Breast epithelium (tissue), 4 donors: ENCODE results near the gene ZNF816. TPM values are rescaled to one million over a fixed set of nuclear protein-coding genes. Genes with fewer than 3 reads are reported as not detected.
"Not testable (repeated sequence)": the region's sequence is repeated elsewhere in the genome, so short reads cannot be mapped to it uniquely, and the experiment has no call there.

ENCODE experiments used
- DNase-seq, 2 donors: peaks; one replicate each; pipeline ENCODE4 v3.0.0-alpha.2; 2019; ENCODE audit warnings: low spot score in 2 of 2
- H3K27ac ChIP-seq, 2 donors: fragments of 200-600 bp; sonication (generic) in 1 of 2; one replicate each; pipeline ENCODE4 v1.5.1; 2016 to 2019; ENCODE audit warnings: mild to moderate bottlenecking in 1 of 2
- H3K27me3 ChIP-seq, 2 donors: fragments of 200-600 bp; sonication (generic) in 1 of 2; one replicate each; pipeline versions ENCODE4 v1.5.1 to v1.6.0; 2017 to 2019; ENCODE audit warnings: control low read depth in 1 of 2, mild to moderate bottlenecking in 1 of 2
- H3K36me3 ChIP-seq: fragments of 200-600 bp; one replicate; pipeline ENCODE4 v1.5.1; 2019
- H3K4me1 ChIP-seq, 2 donors: fragments of 200-600 bp; sonication (generic); one replicate each; pipeline ENCODE4 v1.5.1; 2016 to 2019; ENCODE audit warnings: control low read depth in 1 of 2
- H3K4me3 ChIP-seq, 3 donors: fragments of 200-600 bp; sonication (generic); 1 replicate in 2 of 3; 2 replicates in 1 of 3; pipeline ENCODE4 v1.5.1; 2016 to 2019; ENCODE audit warnings: mild to moderate bottlenecking in 3 of 3, moderate library complexity in 2 of 3
- H3K9me3 ChIP-seq, 2 donors: fragments of 200-600 bp; sonication (generic) in 1 of 2; one replicate each; pipeline ENCODE4 v1.5.1; 2016 to 2019; ENCODE audit warnings: control low read depth in 1 of 2
- POLR2A ChIP-seq: fragments of 450-650 bp; IDR thresholded peaks from one replicate; pipeline ENCODE4 v1.6.1; 2016; ENCODE audit warnings: antibody characterized with exemption, mild to moderate bottlenecking, moderate library complexity
- POLR2AphosphoS5 ChIP-seq, 3 donors: sonication (generic); formaldehyde crosslinking; IDR thresholded peaks; one replicate each; pipeline ENCODE4 v1.6.1; 2017; ENCODE audit warnings: antibody characterized with exemption in 3 of 3
- intact Hi-C: fragments of 100-400 bp; cut with DNase I; formaldehyde crosslinking; loops from one replicate; pipeline ENCODE4 v1.15.1; 2023; ENCODE audit warnings: low total_unique reads
- total RNA-seq, 3 donors: library from RNA; depleted of rRNA; stranded (reverse); fragments of >200 nt; gene quantifications; one replicate each; pipeline ENCODE4 v1.1.0, GENCODE V29; 2016
- TF ChIP-seq, protein P1 (sequence below), 3 donors: fragments of 450-650 bp; IDR thresholded peaks; one replicate each; pipeline ENCODE4 v1.5.1; 2016 to 2017; ENCODE audit warnings: antibody characterized with exemption in 3 of 3, mild to moderate bottlenecking in 3 of 3, moderate library complexity in 3 of 3

ZNF816 gene
- total RNA-seq, 3 donors from 2014 or later: 7.5 to 16.5 (median 15.1) TPM

DNA sequence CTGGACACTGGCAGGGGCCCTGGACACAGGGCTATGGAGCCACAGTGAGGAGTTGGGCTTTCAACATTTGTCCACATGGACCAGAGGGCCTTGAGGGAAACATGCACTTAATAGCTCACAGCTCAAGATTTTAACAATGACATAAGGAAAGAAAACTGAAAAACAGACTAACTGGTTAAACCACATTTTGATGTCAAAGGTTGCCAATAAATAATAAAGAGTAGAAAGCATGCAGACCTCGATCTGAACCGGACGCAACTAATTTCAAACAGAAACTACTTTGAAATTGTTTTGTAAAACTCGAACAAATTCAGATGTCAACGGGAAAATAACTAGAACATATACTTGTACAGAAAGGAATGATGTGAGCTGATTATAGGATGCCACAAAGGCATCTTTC is 23.9 kb downstream of the ZNF816 start:
- TF ChIP-seq POLR2A (no peak), POLR2AphosphoS5 (IDR thresholded peaks at IDR 0.05) (no peak)
- TF ChIP-seq, protein P1, sequence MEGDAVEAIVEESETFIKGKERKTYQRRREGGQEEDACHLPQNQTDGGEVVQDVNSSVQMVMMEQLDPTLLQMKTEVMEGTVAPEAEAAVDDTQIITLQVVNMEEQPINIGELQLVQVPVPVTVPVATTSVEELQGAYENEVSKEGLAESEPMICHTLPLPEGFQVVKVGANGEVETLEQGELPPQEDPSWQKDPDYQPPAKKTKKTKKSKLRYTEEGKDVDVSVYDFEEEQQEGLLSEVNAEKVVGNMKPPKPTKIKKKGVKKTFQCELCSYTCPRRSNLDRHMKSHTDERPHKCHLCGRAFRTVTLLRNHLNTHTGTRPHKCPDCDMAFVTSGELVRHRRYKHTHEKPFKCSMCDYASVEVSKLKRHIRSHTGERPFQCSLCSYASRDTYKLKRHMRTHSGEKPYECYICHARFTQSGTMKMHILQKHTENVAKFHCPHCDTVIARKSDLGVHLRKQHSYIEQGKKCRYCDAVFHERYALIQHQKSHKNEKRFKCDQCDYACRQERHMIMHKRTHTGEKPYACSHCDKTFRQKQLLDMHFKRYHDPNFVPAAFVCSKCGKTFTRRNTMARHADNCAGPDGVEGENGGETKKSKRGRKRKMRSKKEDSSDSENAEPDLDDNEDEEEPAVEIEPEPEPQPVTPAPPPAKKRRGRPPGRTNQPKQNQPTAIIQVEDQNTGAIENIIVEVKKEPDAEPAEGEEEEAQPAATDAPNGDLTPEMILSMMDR (IDR thresholded peaks at IDR 0.05): no peak
- no peaks in the 10 kb centered on the region for H3K27me3 ChIP-seq
- H3K9me3 ChIP-seq: no peaks in the 10 kb centered on the region
- no peaks in the 10 kb centered on the region for H3K4me1 ChIP-seq
- no peaks in the 10 kb centered on the region for H3K36me3 ChIP-seq
- no peak overlapping the region for H3K4me3 ChIP-seq
- peak overlapping the region; percentile 56 to 69 for H3K27ac ChIP-seq
- intact Hi-C loops: loop anchor here (2.0 kb wide), 1 partner anchor 54 kb away; no protein-coding TSS in a partner anchor
- DNase-seq: no peak

DNA sequence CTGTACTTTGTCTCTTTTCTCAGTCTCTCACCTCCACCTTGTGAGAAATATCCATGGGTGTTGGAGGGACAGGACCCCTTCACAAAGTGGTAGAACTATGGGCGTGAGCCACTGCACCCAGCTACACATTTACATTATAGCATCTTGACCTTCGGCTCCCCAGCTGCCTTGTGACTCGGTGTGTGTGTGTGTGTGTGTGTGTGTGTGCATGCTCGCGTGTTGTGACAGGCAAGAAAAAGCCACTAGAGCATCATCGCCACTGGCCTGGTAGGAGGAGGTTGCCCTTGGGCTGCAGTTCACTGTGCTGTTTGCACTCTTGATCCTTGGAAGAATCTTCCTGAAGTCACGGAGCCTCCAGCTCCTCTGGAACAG is 25.7 kb downstream of the ZNF816 start:
- intact Hi-C loops: no loop called here
- H3K4me3 ChIP-seq: no peak overlapping the region
- no peaks in the 10 kb centered on the region for H3K27me3 ChIP-seq
- no peak for DNase-seq
- H3K27ac ChIP-seq: peak overlapping the region in 1 of 2 donors; percentile 52
- H3K36me3 ChIP-seq: no peaks in the 10 kb centered on the region
- no peaks in the 10 kb centered on the region for H3K4me1 ChIP-seq
- TF ChIP-seq POLR2AphosphoS5 (IDR thresholded peaks at IDR 0.05) (no peak), POLR2A (no peak)
- H3K9me3 ChIP-seq: no peaks in the 10 kb centered on the region

DNA sequence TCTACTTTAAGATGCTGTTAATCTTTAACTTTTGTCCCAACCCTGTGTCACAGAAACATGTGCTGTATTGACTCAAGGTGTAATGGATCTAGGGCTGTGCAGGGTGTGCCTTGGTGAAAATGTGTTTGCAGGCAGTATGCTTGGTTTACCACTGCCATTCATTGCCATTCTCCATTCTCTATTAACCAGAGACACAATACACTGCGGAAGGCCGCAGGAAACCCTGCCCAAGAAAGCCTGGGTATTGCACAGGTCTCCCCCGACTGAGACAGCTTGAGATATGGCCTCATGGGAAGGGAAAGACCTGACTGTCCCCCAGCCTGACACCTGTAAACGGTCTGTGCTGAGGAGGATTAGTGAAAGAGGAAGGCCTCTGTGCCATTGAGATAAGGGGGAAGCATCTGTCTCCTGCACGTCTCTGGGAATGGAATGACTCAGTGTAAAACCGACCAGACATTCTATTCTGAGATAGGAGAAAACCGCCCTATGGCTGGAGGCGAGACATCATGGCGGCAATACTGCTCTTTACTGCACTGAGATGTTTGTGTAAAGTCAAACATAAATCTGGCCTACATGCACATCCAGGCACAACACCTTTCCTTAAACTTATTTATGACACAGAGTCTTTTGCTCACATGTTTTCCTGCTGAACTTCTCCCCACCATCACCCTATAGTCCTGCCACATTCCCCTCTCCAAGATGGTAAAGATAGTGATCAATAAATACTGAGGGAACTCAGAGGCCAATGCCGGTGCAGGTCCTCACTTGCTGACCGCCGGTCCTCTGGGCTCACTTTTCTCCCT is 26.3 kb downstream of the ZNF816 start:
- no peak overlapping the region for H3K4me3 ChIP-seq
- peak overlapping the region in 1 of 2 donors; percentile 52 for H3K27ac ChIP-seq
- no peaks in the 10 kb centered on the region for H3K9me3 ChIP-seq
- no peaks in the 10 kb centered on the region for H3K4me1 ChIP-seq
- DNase-seq: no peak
- intact Hi-C loops: no loop called here
- TF ChIP-seq, protein P1 (IDR thresholded peaks at IDR 0.05): no peak
- TF ChIP-seq POLR2AphosphoS5 (IDR thresholded peaks at IDR 0.05) (no peak), POLR2A (no peak)
- no peaks in the 10 kb centered on the region for H3K36me3 ChIP-seq
- no peaks in the 10 kb centered on the region for H3K27me3 ChIP-seq

DNA sequence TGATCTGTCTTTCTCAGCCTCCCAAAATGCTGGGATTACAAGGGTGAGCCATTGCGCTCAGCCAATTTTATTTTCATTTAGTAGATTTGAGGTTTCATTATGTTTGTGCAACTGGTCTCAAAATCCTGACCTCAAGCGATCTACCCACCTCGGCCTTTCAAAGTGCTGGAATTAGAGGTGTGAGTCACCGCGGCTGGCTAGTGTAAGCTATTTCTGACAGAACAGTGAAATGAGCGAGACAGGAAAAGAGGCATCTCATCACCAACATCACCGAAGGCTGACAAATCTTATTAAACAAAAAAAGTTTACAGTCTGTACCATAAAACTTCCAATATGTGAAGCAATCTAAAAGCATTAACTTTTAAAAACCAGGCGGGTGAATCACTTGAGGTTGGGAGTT is 27.2 kb downstream of the ZNF816 start:
- Histone ChIP-seq H3K4me3 (no peak overlapping the region), H3K9me3 (no peaks in the 10 kb centered on the region), H3K27me3 (no peaks in the 10 kb centered on the region), H3K27ac (no peak overlapping the region), H3K4me1 (no peaks in the 10 kb centered on the region), H3K36me3 (no peaks in the 10 kb centered on the region)
- intact Hi-C loops: no loop called here
- TF ChIP-seq POLR2AphosphoS5 (IDR thresholded peaks at IDR 0.05) (no peak), POLR2A (no peak)
- TF ChIP-seq, protein P1 (IDR thresholded peaks at IDR 0.05): no peak
- DNase-seq: no peak

DNA sequence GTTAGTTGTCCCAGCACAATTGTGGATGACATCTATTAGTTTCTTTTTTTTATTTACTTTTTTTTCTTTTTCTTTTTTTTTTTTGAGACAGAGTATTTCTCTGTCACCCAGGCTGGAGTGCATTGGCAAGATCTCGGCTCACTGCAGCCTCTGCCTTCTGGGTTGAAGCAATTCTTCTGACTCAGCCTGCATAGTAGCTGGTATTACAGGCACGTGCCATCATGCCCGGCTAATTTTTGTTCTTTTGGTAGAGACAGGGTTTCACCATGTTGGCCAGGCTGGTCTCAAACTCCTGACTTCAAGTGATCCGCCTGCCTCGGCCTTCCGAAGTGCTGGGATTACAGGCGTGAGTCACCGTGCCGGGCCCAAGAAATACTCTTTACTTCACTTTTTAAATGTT is 38.0 kb downstream of the ZNF816 start:
- peak in 1 of 2 donors; percentile 17 for DNase-seq
- H3K27me3 ChIP-seq, H3K36me3 ChIP-seq, H3K4me1 ChIP-seq, intact Hi-C loops, H3K4me3 ChIP-seq, H3K9me3 ChIP-seq: not testable (repeated sequence)
- peak overlapping the region in 1 of 2 donors; percentile 95 for H3K27ac ChIP-seq

DNA sequence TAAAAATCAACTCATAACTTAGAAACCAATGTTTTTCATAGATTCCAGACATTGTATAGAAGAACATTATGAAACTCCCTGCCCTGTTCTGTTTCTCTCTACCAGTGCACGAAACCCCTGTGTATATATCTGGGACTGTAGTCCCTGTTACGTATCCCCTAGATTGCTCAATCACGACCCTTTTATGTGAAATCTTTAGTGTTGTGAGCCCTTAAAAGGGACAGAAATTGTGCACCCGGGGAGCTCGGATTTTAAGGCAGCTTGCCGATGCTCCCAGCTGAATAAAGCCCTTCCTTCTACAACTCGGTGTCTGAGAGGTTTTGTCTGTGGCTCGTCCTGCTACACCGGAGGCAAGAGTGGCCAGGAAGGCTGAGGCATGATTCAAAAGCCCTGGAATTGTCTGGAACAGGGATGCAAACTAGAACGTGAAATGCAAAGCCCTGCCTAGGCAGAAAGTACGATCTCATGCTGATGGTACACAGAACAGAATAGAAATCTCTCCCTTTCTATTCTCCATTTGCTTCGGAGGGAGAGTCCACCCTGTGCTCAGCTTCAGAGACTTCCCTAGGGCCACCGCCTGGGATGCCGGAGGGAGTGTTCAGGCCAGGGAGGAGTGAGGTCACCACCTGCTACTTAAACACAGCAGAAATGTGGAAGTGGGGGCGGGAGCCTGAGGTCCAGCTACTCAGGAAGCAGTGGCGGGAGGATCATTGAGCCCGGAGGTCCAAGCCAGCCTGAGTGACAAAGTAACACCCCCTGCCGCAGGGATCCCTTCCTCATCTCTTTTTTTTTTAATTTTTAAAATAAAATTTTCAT is 38.7 kb downstream of the ZNF816 start:
- no peaks in the 10 kb centered on the region for H3K4me1 ChIP-seq
- TF ChIP-seq POLR2A (no peak), POLR2AphosphoS5 (IDR thresholded peaks at IDR 0.05) (no peak)
- TF ChIP-seq, protein P1 (IDR thresholded peaks at IDR 0.05): no peak
- peak overlapping the region; percentile 67 to 81 (median 76) for H3K4me3 ChIP-seq
- H3K27me3 ChIP-seq: no peaks in the 10 kb centered on the region
- H3K27ac ChIP-seq: peak overlapping the region; percentile 95 to 98
- H3K36me3 ChIP-seq: no peaks in the 10 kb centered on the region
- DNase-seq: peak in 1 of 2 donors; percentile 44
- intact Hi-C loops: no loop called here
- H3K9me3 ChIP-seq: no peaks in the 10 kb centered on the region
